Tibial nerve (tissue), 4 donors: ENCODE data around the gene ADGRB3.

Experiments
- CTCF ChIP-seq, 5 experiments: fragments of 200-600 bp in 3 of 5; fragments of 450-650 bp in 2 of 5; sonication (generic) in 3 of 5; IDR thresholded peaks; one replicate each; pipeline ENCODE4 v1.5.1; 2016 to 2019; ENCODE audit warnings: antibody characterized with exemption in 5 of 5, mild to moderate bottlenecking in 3 of 5, moderate library complexity in 2 of 5
- EP300 ChIP-seq, 2 donors: sonication (generic); formaldehyde crosslinking; IDR thresholded peaks; one replicate each; pipeline ENCODE4 v1.6.1; 2017; ENCODE audit warnings: antibody characterized with exemption in 2 of 2, mild to moderate bottlenecking in 1 of 2
- POLR2A ChIP-seq, 2 donors: fragments of 450-650 bp; IDR thresholded peaks; one replicate each; pipeline ENCODE4 v1.6.1; 2017; ENCODE audit warnings: antibody characterized with exemption in 2 of 2, mild to moderate bottlenecking in 2 of 2, moderate library complexity in 2 of 2

GRCh38 chr6:69378326-69378725, 743.2 kb downstream of the ADGRB3 start:
- TF ChIP-seq POLR2A (IDR thresholded peaks at IDR 0.05) (no peak), CTCF (IDR thresholded peaks at IDR 0.05) (no peak), EP300 (IDR thresholded peaks at IDR 0.05) (no peak)
